Progenitor cell of endocrine pancreas (in vitro differentiated cells): Measurements from ENCODE around the gene SHISAL2A. TPM values are rescaled to one million over a fixed set of nuclear protein-coding genes. Genes with fewer than 3 reads are reported as not detected.

ENCODE experiments used
- DNase-seq: peaks from one replicate; pipeline ENCODE4 v3.0.0; 2021; ENCODE audit warnings: low spot score; ENCODE audit not compliant: unreplicated experiment
- H3K27ac Mint-ChIP-seq: 2 replicates; pipeline ENCODE4 v1.8.0; 2021; ENCODE audit warnings: mild to moderate bottlenecking, moderate library complexity, mixed read lengths
- H3K27me3 Mint-ChIP-seq: 2 replicates; pipeline ENCODE4 v1.8.0; 2021; ENCODE audit warnings: mixed read lengths
- H3K36me3 Mint-ChIP-seq: 2 replicates; pipeline ENCODE4 v1.8.0; 2022; ENCODE audit warnings: mixed read lengths; ENCODE audit not compliant: insufficient read depth
- H3K4me1 Mint-ChIP-seq: 2 replicates; pipeline ENCODE4 v1.8.0; 2021; ENCODE audit warnings: low read depth, mixed read lengths
- H3K4me3 Mint-ChIP-seq: 2 replicates; pipeline ENCODE4 v1.8.0; 2021; ENCODE audit warnings: low read depth, mild to moderate bottlenecking, moderate library complexity, mixed read lengths
- H3K9me3 Mint-ChIP-seq: 2 replicates; pipeline ENCODE4 v1.8.0; 2021; ENCODE audit warnings: low read depth, mixed read lengths
- CTCF ChIP-seq: fragments of 200-600 bp; sonication (generic); IDR thresholded peaks from one replicate; pipeline ENCODE4 v1.5.0; 2021; ENCODE audit warnings: antibody characterized with exemption, mild to moderate bottlenecking; ENCODE audit not compliant: unreplicated experiment
- total RNA-seq: library from RNA; stranded (reverse); gene quantifications from 2 replicates; pipeline ENCODE4 v1.2.1, GENCODE V29; 2021

SHISAL2A gene
- total RNA-seq, 1 donor from 2014 or later, result 0.38 TPM

- H3K4me1 Mint-ChIP-seq, result peaks cover 14% of the 10 kb centered on the region
- no peak for TF ChIP-seq CTCF
- H3K36me3 Mint-ChIP-seq, result no peaks in the 10 kb centered on the region
- no peak overlapping the region for H3K27ac Mint-ChIP-seq
- no peaks in the 10 kb centered on the region for H3K27me3 Mint-ChIP-seq
- DNase-seq, result no peak
- no peak overlapping the region for H3K4me3 Mint-ChIP-seq
- H3K9me3 Mint-ChIP-seq, result no peaks in the 10 kb centered on the region
These were observed 30.7 kb downstream of the SHISAL2A start for GRCh38 chr1:52663716-52664115.

GRCh38 chr1:52665006-52665941, 32.3 kb downstream of the SHISAL2A start:
- Mint-ChIP-seq H3K9me3 (no peaks in the 10 kb centered on the region), H3K27me3 (no peaks in the 10 kb centered on the region), H3K36me3 (no peaks in the 10 kb centered on the region), H3K4me1 (peaks cover 14% of the 10 kb centered on the region), H3K4me3 (no peak overlapping the region), H3K27ac (no peak overlapping the region)
- no peak for DNase-seq
- TF ChIP-seq CTCF, result no peak

GRCh38 chr1:52667290-52667689, 34.3 kb downstream of the SHISAL2A start:
- no peak for DNase-seq
- Mint-ChIP-seq H3K27me3 (no peaks in the 10 kb centered on the region), H3K27ac (no peak overlapping the region), H3K36me3 (no peaks in the 10 kb centered on the region), H3K9me3 (no peaks in the 10 kb centered on the region), H3K4me1 (peaks cover 8% of the 10 kb centered on the region), H3K4me3 (no peak overlapping the region)
- no peak for TF ChIP-seq CTCF

- Mint-ChIP-seq H3K36me3 (no peaks in the 10 kb centered on the region), H3K9me3 (no peaks in the 10 kb centered on the region), H3K4me3 (no peak overlapping the region), H3K27ac (no peak overlapping the region), H3K4me1 (peaks cover 4% of the 10 kb centered on the region), H3K27me3 (no peaks in the 10 kb centered on the region)
- TF ChIP-seq CTCF, result no peak
- DNase-seq, result no peak
These were observed 35.0 kb downstream of the SHISAL2A start for GRCh38 chr1:52667984-52668383.

- no peaks in the 10 kb centered on the region for H3K4me1 Mint-ChIP-seq
These were observed 35.7 kb downstream of the SHISAL2A start for GRCh38 chr1:52668711-52669110.

More at GRCh38 chr1:52668711-52669110, 35.7 kb downstream of the SHISAL2A start:
- Mint-ChIP-seq H3K27me3 (no peaks in the 10 kb centered on the region), H3K4me3 (no peak overlapping the region), H3K36me3 (no peaks in the 10 kb centered on the region), H3K9me3 (no peaks in the 10 kb centered on the region), H3K27ac (no peak overlapping the region)
- no peak for TF ChIP-seq CTCF
- DNase-seq, result no peak
